Measurements from ENCODE around the gene CYTH4.

The CYTH4 gene

DNA sequence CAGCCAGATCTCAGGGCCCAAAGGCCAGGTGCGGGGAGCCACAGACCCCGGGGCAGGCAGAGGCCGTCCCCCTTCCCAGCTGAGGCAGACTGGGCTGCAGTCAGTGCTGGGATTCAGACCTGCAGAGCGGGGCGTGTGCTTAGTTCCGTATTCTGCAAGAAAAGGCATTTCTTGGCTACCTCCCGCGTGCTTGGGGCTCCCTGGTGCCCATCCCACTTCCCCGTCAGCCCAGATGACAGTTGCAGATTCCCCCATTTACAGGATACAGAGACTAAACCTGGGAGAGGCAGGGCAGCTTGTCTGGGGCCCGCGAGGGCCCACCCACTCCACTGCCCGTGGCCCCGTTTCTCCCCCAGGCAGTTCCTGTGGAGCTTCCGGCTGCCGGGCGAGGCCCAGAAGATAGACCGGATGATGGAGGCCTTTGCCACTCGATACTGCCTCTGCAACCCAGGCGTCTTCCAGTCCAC, 18.3 kb downstream of the CYTH4 start:
- POLR2A ChIA-PET, result no interaction called here
- no peak for DNase-seq (ENCODE audit: extremely low spot score)
- CTCF ChIA-PET, result no interaction called here
- TF ChIP-seq LEF1 (IDR thresholded peaks at IDR 0.05; ENCODE audit: borderline replicate concordance) (no peak), BHLHE40 (IDR thresholded peaks at IDR 0.05; ENCODE audit: borderline replicate concordance) (no peak)

DNA sequence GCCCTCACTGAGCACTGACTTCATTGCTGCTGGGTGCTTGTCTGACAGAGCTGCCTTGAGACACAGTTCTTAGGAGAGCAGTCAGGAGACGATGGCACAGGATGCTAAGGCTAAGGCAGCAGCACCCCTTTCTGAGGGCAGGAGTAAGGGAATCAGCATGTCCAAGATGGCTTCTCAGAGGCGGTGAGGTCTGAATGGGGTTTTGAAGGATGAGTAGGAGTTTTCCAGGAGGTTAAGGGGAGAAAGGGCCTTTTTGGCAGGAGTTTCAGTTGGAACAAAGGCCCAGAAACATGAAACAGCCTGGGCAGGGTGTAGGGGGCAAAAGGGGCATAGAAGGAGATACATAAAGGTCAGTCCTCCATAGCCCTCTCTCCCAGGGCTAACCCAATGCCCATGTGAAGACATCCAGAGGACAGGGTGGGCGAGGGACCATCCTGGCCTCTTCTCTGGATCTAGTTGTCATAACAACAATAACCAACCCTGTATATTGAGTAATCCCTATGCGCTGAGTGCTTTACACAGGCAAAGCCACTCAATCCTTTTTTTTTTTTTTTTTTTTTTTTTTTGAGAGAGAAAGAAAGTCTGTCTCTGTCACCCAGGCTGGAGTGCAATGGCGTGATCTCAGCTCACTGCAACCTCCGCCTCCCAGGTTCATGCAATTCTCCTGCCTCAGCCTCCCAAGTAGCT, 19.0 kb downstream of the CYTH4 start:
- no peak for DNase-seq (ENCODE audit: extremely low spot score)
- TF ChIP-seq ARNT (IDR thresholded peaks at IDR 0.05) (no peak), LEF1 (IDR thresholded peaks at IDR 0.05; ENCODE audit: borderline replicate concordance) (no peak), FOXK2 (IDR thresholded peaks at IDR 0.05) (no peak), FOXA1 (IDR thresholded peaks at IDR 0.05) (no peak), HDGF (IDR thresholded peaks at IDR 0.05; ENCODE audit: borderline replicate concordance) (no peak), FOXM1 (IDR thresholded peaks at IDR 0.05; ENCODE audit: borderline replicate concordance) (no peak), SUZ12 (IDR thresholded peaks at IDR 0.05) (no peak)
- ChIA-PET POLR2A (no interaction called here), CTCF (no interaction called here)

DNA sequence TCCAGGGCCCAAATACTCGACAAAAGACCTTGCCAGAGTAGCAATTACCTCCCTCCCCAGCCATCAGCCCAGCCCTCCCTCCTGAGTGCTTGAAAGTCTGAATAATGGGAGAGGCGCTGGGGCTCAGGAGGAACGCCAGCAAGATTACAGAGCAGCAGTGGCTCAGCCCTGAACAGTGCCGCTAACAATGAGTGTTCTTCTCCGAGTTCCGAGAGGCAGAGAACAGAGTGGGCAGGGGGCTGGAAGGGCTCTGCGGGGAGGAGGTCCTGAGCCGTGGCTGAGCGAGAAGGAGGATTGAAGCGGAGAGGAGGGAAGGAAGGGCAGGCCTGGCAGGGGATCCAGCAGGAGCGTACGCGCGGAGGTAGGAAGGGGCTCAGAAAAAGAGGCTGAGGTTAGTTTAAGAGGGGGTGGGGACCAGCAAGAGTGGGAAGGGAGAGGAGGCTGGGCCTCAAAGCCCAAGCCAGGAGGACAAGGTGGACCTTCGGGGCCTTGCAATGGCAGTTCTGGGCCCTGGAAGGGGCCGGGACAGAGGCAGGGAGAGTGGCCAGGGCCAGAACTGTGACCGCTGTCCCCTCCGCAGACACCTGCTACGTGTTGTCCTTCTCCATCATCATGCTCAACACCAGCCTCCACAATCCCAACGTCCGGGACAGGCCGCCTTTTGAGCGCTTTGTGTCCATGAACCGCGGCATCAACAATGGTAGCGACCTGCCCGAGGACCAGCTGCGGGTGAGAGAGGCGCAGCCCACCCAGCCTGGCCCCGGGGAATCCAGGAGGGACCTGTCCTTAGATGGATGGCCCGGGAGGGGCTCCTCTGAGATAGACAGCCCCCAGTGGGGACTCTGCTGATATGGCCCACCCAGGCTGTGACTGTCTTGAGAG, 20.6 kb downstream of the CYTH4 start:
- ChIA-PET POLR2A (no interaction called here), CTCF (no interaction called here)
- TF ChIP-seq SUZ12 (IDR thresholded peaks at IDR 0.05), result no peak
- no peak for TF ChIP-seq L3MBTL2 (conservative IDR thresholded peaks at IDR 0.05)
- no peak for TF ChIP-seq BHLHE40 (IDR thresholded peaks at IDR 0.05; ENCODE audit: borderline replicate concordance)
- TF ChIP-seq FOXA1 (IDR thresholded peaks at IDR 0.05), result no peak
- TF ChIP-seq FOXM1 (IDR thresholded peaks at IDR 0.05; ENCODE audit: borderline replicate concordance), result no peak
- no peak for TF ChIP-seq LEF1 (IDR thresholded peaks at IDR 0.05; ENCODE audit: borderline replicate concordance)
- TF ChIP-seq ELF4 (IDR thresholded peaks at IDR 0.05), result no peak
- TF ChIP-seq SP1 (IDR thresholded peaks at IDR 0.05), result no peak
- TF ChIP-seq NFRKB (IDR thresholded peaks at IDR 0.05), result no peak
- DNase-seq (ENCODE audit: extremely low spot score), result no peak

DNA sequence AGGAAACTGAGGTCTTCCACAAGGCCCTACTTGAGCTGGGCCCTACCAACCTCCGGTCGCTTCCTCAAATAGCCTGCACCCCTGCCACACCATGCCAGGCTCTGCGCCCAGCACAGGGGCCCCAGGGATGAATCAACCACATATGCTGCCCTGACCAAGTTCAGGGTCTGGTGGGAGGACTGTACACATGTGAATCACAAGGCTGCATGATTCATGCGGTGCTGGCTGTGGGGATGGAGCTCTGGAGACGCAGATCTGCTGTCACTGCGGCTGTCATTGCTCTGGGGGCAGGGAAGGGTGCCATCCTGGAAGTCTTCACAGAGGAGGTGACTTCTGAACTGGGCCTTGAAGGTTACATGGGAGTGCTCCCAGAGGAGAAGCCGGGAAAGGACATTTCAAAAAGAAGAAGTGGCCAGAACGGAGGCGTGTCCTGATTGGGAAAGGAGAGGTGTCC, 21.5 kb downstream of the CYTH4 start:
- POLR2A ChIA-PET, result no interaction called here
- CTCF ChIA-PET, result interaction anchor here (1.0 to 1.2 kb wide), 2 partner anchors 125 to 154 kb away, joined by 3 to 4 read pairs; no protein-coding TSS in a partner anchor
- DNase-seq (ENCODE audit: extremely low spot score), result no peak
- TF ChIP-seq CTBP1 (IDR thresholded peaks at IDR 0.05; ENCODE audit: borderline replicate concordance) (no peak), SUZ12 (IDR thresholded peaks at IDR 0.05) (no peak), ZNF384 (IDR thresholded peaks at IDR 0.05) (no peak), HDGF (IDR thresholded peaks at IDR 0.05; ENCODE audit: borderline replicate concordance) (no peak), ARNT (IDR thresholded peaks at IDR 0.05) (no peak), TARDBP (IDR thresholded peaks at IDR 0.05) (no peak), SP1 (IDR thresholded peaks at IDR 0.05) (no peak), ELF4 (IDR thresholded peaks at IDR 0.05) (no peak), L3MBTL2 (conservative IDR thresholded peaks at IDR 0.05) (no peak), FOXK2 (IDR thresholded peaks at IDR 0.05) (no peak), BHLHE40 (IDR thresholded peaks at IDR 0.05; ENCODE audit: borderline replicate concordance) (no peak), FOXM1 (IDR thresholded peaks at IDR 0.05; ENCODE audit: borderline replicate concordance) (no peak), NFRKB (IDR thresholded peaks at IDR 0.05) (no peak), FOXA1 (IDR thresholded peaks at IDR 0.05) (no peak), LEF1 (IDR thresholded peaks at IDR 0.05; ENCODE audit: borderline replicate concordance) (no peak)
- TF ChIP-seq, protein P1, sequence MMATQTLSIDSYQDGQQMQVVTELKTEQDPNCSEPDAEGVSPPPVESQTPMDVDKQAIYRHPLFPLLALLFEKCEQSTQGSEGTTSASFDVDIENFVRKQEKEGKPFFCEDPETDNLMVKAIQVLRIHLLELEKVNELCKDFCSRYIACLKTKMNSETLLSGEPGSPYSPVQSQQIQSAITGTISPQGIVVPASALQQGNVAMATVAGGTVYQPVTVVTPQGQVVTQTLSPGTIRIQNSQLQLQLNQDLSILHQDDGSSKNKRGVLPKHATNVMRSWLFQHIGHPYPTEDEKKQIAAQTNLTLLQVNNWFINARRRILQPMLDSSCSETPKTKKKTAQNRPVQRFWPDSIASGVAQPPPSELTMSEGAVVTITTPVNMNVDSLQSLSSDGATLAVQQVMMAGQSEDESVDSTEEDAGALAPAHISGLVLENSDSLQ (IDR thresholded peaks at IDR 0.05), result no peak

DNA sequence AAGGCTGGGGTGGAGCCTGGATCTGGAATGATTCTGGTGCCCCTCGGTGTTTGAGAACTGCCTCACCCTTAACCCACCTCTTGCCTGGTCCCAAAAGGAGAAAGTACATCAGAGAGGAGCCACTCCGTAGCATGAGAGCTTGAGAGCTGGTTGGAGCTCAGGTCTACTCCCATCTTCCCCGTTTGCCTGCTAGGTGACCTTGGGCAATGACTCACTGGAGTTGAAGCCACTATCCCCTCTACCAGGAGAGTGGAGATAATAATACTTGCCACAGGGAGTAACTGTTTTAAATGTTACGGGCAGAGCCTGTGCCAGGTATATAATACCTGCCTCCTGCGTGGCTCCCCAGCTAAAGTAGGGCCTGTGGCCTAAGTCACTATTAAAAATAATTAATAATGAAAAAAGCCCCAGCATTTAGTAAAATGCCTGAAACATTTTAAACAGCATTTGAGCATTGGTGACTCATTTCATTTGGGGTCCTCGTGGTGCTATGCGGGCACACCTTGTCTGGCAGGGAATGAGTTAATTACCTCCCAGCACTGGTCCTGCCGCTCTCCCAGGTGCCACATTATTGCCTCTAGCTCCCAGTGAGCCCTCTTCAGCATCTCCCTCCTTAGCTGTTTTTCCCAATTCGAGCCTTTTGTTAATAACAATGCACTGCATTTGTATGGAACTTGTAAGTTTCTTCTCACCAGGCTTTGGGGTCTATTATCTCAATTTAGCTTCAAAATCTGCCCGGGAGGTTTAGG, 22.5 kb downstream of the CYTH4 start:
- POLR2A ChIA-PET, result no interaction called here
- CTCF ChIA-PET, result interaction anchor here (1.0 to 1.2 kb wide), 2 partner anchors 124 to 153 kb away, joined by 3 to 4 read pairs; no protein-coding TSS in a partner anchor
- no peak for DNase-seq (ENCODE audit: extremely low spot score)
- TF ChIP-seq SP1 (IDR thresholded peaks at IDR 0.05) (no peak), ZNF384 (IDR thresholded peaks at IDR 0.05) (no peak), SUZ12 (IDR thresholded peaks at IDR 0.05) (no peak), HDGF (IDR thresholded peaks at IDR 0.05; ENCODE audit: borderline replicate concordance) (no peak), CTBP1 (IDR thresholded peaks at IDR 0.05; ENCODE audit: borderline replicate concordance) (no peak), L3MBTL2 (conservative IDR thresholded peaks at IDR 0.05) (no peak), NFRKB (IDR thresholded peaks at IDR 0.05) (no peak), FOXK2 (IDR thresholded peaks at IDR 0.05) (no peak), BHLHE40 (IDR thresholded peaks at IDR 0.05; ENCODE audit: borderline replicate concordance) (no peak), TARDBP (IDR thresholded peaks at IDR 0.05) (no peak), FOXM1 (IDR thresholded peaks at IDR 0.05; ENCODE audit: borderline replicate concordance) (no peak), ELF4 (IDR thresholded peaks at IDR 0.05) (no peak), FOXA1 (IDR thresholded peaks at IDR 0.05) (no peak), ARNT (IDR thresholded peaks at IDR 0.05) (no peak), LEF1 (IDR thresholded peaks at IDR 0.05; ENCODE audit: borderline replicate concordance) (no peak)
- TF ChIP-seq, protein P1 (IDR thresholded peaks at IDR 0.05), result no peak

DNA sequence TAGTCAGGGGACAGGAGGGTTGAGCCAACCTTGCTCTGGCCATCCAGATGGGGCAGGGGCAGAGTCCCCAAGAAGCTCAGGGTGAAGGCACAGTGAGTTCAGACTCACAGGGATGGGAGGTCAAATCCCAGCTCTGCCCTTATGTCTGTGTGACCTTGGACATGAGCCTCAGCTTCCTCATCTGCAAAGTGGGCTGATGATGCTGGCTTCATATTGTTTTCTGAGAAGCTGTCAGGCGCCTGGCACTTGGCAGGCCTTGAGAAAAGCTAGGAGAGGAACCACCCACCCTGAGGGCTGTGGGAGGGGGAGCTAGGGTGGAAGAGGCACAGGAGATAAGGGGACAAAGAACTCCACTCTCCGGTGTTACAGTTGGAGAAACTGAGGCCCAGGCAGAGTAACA, 23.6 kb downstream of the CYTH4 start:
- ChIA-PET CTCF (no interaction called here), POLR2A (no interaction called here)
- no peak for TF ChIP-seq FOXK2 (IDR thresholded peaks at IDR 0.05)
- TF ChIP-seq, protein P1 (IDR thresholded peaks at IDR 0.05), result no peak
- TF ChIP-seq FOXA1 (IDR thresholded peaks at IDR 0.05), result no peak
- TF ChIP-seq LEF1 (IDR thresholded peaks at IDR 0.05; ENCODE audit: borderline replicate concordance), result no peak
- no peak for TF ChIP-seq ARNT (IDR thresholded peaks at IDR 0.05)
- DNase-seq (ENCODE audit: extremely low spot score), result no peak
